ENCODE measurements around the gene RNU4-1. TPM values are rescaled to one million over a fixed set of nuclear protein-coding genes. Genes with fewer than 3 reads are reported as not detected.
"Not testable (repeated sequence)": the region's sequence is repeated elsewhere in the genome, so short reads cannot be mapped to it uniquely, and the experiment has no call there.

Gene RNU4-1
- total and polyA plus RNA-seq, 4 donors = under 0.01 to 26.0 (median under 0.01) TPM; not detected in 1

GRCh38 chr12:120258323-120258896 is 34.6 kb downstream of the RNU4-1 start:
- TF ChIP-seq JUND (IDR thresholded peaks at IDR 0.05) (no peak), EGR1 (IDR thresholded peaks at IDR 0.05; ENCODE audit: low read depth in 2 of 2) (no peak), ATF3 (IDR thresholded peaks at IDR 0.05) (no peak), FOXA2 (IDR thresholded peaks at IDR 0.05) (no peak), MAX (IDR thresholded peaks at IDR 0.05) (no peak), HNF4G (IDR thresholded peaks at IDR 0.05) (no peak), FOXA1 (IDR thresholded peaks at IDR 0.05) (no peak), HNF4A (conservative IDR thresholded peaks at IDR 0.05) (no peak), TAF1 (conservative IDR thresholded peaks at IDR 0.05) (no peak), RXRA (IDR thresholded peaks at IDR 0.05) (no peak), SP1 (IDR thresholded peaks at IDR 0.05) (no peak)
- 92% methylated on average over 5 of the region's 5 CpGs for WGBS
- H3K27me3 ChIP-seq (ENCODE audit: control insufficient read depth in 4 of 4, insufficient read depth in 4 of 4, low read length in 3 of 4) = no peaks in the 10 kb centered on the region
- no peak overlapping the region for H3K9ac ChIP-seq (ENCODE audit: low read depth in 1 of 2, low read length in 2 of 2)
- DNase-seq (ENCODE audit: low spot score) = no peak
- no peaks in the 10 kb centered on the region for H3K9me3 ChIP-seq (ENCODE audit: control insufficient read depth in 4 of 4, low read length in 3 of 4)
- H3K4me3 ChIP-seq (ENCODE audit: low read depth in 1 of 3, low read length in 3 of 3) = no peak overlapping the region
- H3K27ac ChIP-seq (ENCODE audit: low read depth in 1 of 2, low read length in 2 of 2) = no peak overlapping the region
- peaks cover 0 to 4% (median 2%) of the 10 kb centered on the region in 4 donors for H3K36me3 ChIP-seq (ENCODE audit: control insufficient read depth in 4 of 4, insufficient read depth in 3 of 4, low read depth in 1 of 4, low read length in 3 of 4)
- peaks cover 2 to 21% (median 10%) of the 10 kb centered on the region in 4 donors for H3K4me1 ChIP-seq (ENCODE audit: control insufficient read depth in 4 of 4, insufficient read depth in 4 of 4, low read length in 3 of 4)

GRCh38 chr12:120257041-120257821 is 35.8 kb downstream of the RNU4-1 start:
- peak; percentile 16 for TF ChIP-seq NR2F2 (IDR thresholded peaks at IDR 0.05)
- peak; percentile 24 for TF ChIP-seq YY1 (IDR thresholded peaks at IDR 0.05)
- TF ChIP-seq JUND (IDR thresholded peaks at IDR 0.05) = no peak
- Histone ChIP-seq H3K9me3 (ENCODE audit: control insufficient read depth in 4 of 4, low read length in 3 of 4) (no peaks in the 10 kb centered on the region), H3K27me3 (ENCODE audit: control insufficient read depth in 4 of 4, insufficient read depth in 4 of 4, low read length in 3 of 4) (no peaks in the 10 kb centered on the region), H3K9ac (ENCODE audit: low read depth in 1 of 2, low read length in 2 of 2) (no peak overlapping the region), H3K36me3 (ENCODE audit: control insufficient read depth in 4 of 4, insufficient read depth in 3 of 4, low read depth in 1 of 4, low read length in 3 of 4) (peaks cover 0 to 4% (median 2%) of the 10 kb centered on the region in 4 donors), H3K4me3 (ENCODE audit: low read depth in 1 of 3, low read length in 3 of 3) (no peak overlapping the region), H3K4me1 (ENCODE audit: control insufficient read depth in 4 of 4, insufficient read depth in 4 of 4, low read length in 3 of 4) (peaks cover 0 to 9% (median 4%) of the 10 kb centered on the region in 4 donors), H3K27ac (ENCODE audit: low read depth in 1 of 2, low read length in 2 of 2) (peak overlapping the region; percentile 51 to 56)
- WGBS = 70% methylated on average over 9 of the region's 9 CpGs
- DNase-seq (ENCODE audit: low spot score) = no peak

GRCh38 chr12:120254809-120255208 is 38.2 kb downstream of the RNU4-1 start:
- H3K4me1 ChIP-seq (ENCODE audit: control insufficient read depth in 4 of 4, insufficient read depth in 4 of 4, low read length in 3 of 4) = peaks cover 0 to 8% (median 3%) of the 10 kb centered on the region in 4 donors
- 86% methylated on average over 7 of the region's 7 CpGs for WGBS
- TF ChIP-seq HNF4G (IDR thresholded peaks at IDR 0.05) (no peak), EGR1 (IDR thresholded peaks at IDR 0.05; ENCODE audit: low read depth in 2 of 2) (no peak), NR2F2 (IDR thresholded peaks at IDR 0.05) (peak; percentile 78), RAD21 (IDR thresholded peaks at IDR 0.05) (peak; percentile 7 to 21), FOXA1 (IDR thresholded peaks at IDR 0.05) (no peak)
- TF ChIP-seq, protein P1, sequence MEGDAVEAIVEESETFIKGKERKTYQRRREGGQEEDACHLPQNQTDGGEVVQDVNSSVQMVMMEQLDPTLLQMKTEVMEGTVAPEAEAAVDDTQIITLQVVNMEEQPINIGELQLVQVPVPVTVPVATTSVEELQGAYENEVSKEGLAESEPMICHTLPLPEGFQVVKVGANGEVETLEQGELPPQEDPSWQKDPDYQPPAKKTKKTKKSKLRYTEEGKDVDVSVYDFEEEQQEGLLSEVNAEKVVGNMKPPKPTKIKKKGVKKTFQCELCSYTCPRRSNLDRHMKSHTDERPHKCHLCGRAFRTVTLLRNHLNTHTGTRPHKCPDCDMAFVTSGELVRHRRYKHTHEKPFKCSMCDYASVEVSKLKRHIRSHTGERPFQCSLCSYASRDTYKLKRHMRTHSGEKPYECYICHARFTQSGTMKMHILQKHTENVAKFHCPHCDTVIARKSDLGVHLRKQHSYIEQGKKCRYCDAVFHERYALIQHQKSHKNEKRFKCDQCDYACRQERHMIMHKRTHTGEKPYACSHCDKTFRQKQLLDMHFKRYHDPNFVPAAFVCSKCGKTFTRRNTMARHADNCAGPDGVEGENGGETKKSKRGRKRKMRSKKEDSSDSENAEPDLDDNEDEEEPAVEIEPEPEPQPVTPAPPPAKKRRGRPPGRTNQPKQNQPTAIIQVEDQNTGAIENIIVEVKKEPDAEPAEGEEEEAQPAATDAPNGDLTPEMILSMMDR (IDR thresholded peaks at IDR 0.05; ENCODE audit: low read depth, low read length, missing input control) = no peak
- TF ChIP-seq, protein P2, sequence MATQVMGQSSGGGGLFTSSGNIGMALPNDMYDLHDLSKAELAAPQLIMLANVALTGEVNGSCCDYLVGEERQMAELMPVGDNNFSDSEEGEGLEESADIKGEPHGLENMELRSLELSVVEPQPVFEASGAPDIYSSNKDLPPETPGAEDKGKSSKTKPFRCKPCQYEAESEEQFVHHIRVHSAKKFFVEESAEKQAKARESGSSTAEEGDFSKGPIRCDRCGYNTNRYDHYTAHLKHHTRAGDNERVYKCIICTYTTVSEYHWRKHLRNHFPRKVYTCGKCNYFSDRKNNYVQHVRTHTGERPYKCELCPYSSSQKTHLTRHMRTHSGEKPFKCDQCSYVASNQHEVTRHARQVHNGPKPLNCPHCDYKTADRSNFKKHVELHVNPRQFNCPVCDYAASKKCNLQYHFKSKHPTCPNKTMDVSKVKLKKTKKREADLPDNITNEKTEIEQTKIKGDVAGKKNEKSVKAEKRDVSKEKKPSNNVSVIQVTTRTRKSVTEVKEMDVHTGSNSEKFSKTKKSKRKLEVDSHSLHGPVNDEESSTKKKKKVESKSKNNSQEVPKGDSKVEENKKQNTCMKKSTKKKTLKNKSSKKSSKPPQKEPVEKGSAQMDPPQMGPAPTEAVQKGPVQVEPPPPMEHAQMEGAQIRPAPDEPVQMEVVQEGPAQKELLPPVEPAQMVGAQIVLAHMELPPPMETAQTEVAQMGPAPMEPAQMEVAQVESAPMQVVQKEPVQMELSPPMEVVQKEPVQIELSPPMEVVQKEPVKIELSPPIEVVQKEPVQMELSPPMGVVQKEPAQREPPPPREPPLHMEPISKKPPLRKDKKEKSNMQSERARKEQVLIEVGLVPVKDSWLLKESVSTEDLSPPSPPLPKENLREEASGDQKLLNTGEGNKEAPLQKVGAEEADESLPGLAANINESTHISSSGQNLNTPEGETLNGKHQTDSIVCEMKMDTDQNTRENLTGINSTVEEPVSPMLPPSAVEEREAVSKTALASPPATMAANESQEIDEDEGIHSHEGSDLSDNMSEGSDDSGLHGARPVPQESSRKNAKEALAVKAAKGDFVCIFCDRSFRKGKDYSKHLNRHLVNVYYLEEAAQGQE (IDR thresholded peaks at IDR 0.05) = no peak

GRCh38 chr12:120253313-120253712 is 39.7 kb downstream of the RNU4-1 start:
- H3K9me3 ChIP-seq (ENCODE audit: control insufficient read depth in 4 of 4, low read length in 3 of 4); DNase-seq (ENCODE audit: low spot score); H3K4me3 ChIP-seq (ENCODE audit: low read depth in 1 of 3, low read length in 3 of 3); H3K36me3 ChIP-seq (ENCODE audit: control insufficient read depth in 4 of 4, insufficient read depth in 3 of 4, low read depth in 1 of 4, low read length in 3 of 4); H3K9ac ChIP-seq (ENCODE audit: low read depth in 1 of 2, low read length in 2 of 2); H3K27me3 ChIP-seq (ENCODE audit: control insufficient read depth in 4 of 4, insufficient read depth in 4 of 4, low read length in 3 of 4): not testable (repeated sequence)
- Histone ChIP-seq H3K27ac (ENCODE audit: low read depth in 1 of 2, low read length in 2 of 2) (peak overlapping the region in 1 of 2 donors; percentile 42), H3K4me1 (ENCODE audit: control insufficient read depth in 4 of 4, insufficient read depth in 4 of 4, low read length in 3 of 4) (peaks cover 0 to 12% (median 4%) of the 10 kb centered on the region in 4 donors)
- WGBS = 86% methylated on average over 6 of the region's 6 CpGs

More at GRCh38 chr12:120254809-120255208, 38.2 kb downstream of the RNU4-1 start:
- DNase-seq (ENCODE audit: low spot score) = no peak
- H3K27ac ChIP-seq (ENCODE audit: low read depth in 1 of 2, low read length in 2 of 2) = peak overlapping the region in 1 of 2 donors; percentile 42
- H3K4me3 ChIP-seq (ENCODE audit: low read depth in 1 of 3, low read length in 3 of 3) = no peak overlapping the region
- H3K36me3 ChIP-seq (ENCODE audit: control insufficient read depth in 4 of 4, insufficient read depth in 3 of 4, low read depth in 1 of 4, low read length in 3 of 4) = peaks cover 0 to 4% (median 2%) of the 10 kb centered on the region in 4 donors
- no peaks in the 10 kb centered on the region for H3K27me3 ChIP-seq (ENCODE audit: control insufficient read depth in 4 of 4, insufficient read depth in 4 of 4, low read length in 3 of 4)
- no peak overlapping the region for H3K9ac ChIP-seq (ENCODE audit: low read depth in 1 of 2, low read length in 2 of 2)
- no peaks in the 10 kb centered on the region for H3K9me3 ChIP-seq (ENCODE audit: control insufficient read depth in 4 of 4, low read length in 3 of 4)
